AG20443 (cell line): ENCODE results near the gene CES3.
"Not testable (repeated sequence)": the region's sequence is repeated elsewhere in the genome, so short reads cannot be mapped to it uniquely, and the experiment has no call there.

Experiments used
- DNase-seq: peaks from one replicate; pipeline ENCODE4 v3.0.0; 2012; ENCODE audit warnings: low spot score, mixed read lengths

CES3 gene

GRCh38 chr16:66970775-66971720 lies 10.0 kb downstream of the CES3 start:
- DNase-seq = no peak

DNA sequence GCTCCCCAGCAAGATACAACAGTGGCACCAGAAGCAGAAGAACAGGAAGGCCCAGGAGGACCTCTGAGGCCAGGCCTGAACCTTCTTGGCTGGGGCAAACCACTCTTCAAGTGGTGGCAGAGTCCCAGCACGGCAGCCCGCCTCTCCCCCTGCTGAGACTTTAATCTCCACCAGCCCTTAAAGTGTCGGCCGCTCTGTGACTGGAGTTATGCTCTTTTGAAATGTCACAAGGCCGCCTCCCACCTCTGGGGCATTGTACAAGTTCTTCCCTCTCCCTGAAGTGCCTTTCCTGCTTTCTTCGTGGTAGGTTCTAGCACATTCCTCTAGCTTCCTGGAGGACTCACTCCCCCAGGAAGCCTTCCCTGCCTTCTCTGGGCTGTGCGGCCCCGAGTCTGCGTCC lies 11.9 kb downstream of the CES3 start:
- DNase-seq = no peak

DNA sequence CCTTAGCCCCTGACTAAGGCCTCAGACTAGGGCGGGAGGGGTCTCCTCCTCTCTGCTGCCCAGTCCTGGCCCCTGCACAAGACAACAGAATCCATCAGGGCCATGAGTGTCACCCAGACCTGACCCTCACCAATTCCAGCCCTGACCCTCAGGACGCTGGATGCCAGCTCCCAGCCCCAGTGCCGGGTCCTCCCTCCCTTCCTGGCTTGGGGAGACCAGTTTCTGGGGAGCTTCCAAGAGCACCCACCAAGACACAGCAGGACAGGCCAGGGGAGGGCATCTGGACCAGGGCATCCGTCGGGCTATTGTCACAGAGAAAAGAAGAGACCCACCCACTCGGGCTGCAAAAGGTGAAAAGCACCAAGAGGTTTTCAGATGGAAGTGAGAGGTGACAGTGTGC lies 12.7 kb downstream of the CES3 start:
- no peak for DNase-seq

- DNase-seq = not testable (repeated sequence)
Measured at GRCh38 chr16:66974156-66974931, 13.3 kb downstream of the CES3 start.

GRCh38 chr16:66974932-66975246 lies 13.8 kb downstream of the CES3 start:
- not testable (repeated sequence) for DNase-seq

GRCh38 chr16:66975302-66975893 lies 14.3 kb downstream of the CES3 start:
- DNase-seq = no peak

DNA sequence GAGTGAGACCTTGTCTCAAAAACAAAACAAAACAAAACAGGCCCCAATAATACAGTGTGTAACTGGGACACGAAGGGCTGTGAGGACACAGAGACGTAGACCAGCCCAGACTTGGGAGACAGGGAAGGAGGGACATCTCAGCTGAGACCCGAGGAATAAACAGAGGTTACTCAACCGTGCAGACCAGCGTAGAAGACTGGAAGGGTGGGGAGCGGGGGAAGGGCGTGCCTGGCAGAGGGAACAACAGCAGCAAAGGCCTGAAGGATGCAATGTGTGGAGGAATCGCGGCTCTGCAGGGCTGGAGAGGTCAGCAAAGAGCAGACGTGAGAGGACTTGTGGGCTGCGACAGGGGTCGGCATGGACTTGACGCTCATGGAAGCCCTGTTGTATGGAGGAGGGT lies 15.7 kb downstream of the CES3 start:
- DNase-seq = no peak

- peak; percentile 93 for DNase-seq
Measured at GRCh38 chr16:66977341-66978113, 16.5 kb downstream of the CES3 start.

DNA sequence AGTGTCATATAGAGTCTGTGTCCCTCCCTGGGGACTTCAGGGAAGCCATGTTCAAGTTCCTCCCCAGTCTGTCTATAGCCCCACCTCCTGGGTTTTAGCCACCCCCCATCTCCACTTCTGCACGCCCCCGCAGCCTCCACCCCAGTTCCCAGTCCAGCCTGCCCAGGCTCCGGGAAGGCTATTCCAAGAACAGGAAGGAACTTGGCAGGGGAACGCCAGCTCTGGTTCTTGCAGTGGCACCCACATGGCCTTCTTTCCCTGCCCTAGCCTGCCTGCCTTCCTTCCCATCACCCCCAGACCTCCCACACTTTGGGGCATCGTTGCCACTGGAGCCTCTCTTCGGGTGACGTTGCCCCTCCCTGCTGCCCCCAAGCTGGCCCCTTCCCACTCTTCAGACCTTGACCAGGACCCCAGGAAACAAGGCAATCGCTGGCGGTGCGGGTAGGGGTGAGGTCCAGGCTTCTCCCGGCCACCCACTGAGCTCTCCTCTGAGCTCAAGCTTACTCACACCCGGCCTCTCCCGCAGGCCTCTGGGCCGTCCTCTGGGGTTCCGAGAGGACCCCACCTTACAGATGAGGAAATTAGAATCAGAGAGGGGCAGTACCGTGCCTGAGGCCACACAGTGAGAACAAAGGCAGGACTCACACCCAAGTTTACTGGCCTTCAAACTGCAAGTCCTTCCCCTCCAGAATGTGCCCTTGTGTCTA lies 18.1 kb downstream of the CES3 start:
- DNase-seq = peak; percentile 45

GRCh38 chr16:66983033-66983432 lies 22.0 kb downstream of the CES3 start:
- DNase-seq = no peak

DNA sequence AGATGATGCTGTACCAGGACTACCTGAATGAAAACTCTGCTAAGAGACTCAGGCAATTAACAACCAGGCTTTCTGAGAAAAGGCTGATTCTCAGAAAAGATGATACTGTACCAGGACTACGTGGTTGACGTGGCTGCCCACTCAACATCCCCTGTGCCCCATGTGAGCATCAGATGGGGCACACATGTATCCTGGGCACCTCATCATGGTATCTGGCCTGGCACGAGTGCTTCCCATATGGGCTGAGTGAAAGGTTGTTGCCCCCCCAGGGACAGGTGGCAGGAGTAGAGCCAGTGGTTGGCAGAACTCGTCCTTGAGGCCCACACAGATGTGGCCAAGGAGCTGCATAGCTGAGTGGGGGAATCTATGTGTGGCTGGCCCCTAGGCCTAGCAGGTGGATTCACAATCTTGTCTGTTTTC lies 23.8 kb downstream of the CES3 start:
- DNase-seq = no peak

DNA sequence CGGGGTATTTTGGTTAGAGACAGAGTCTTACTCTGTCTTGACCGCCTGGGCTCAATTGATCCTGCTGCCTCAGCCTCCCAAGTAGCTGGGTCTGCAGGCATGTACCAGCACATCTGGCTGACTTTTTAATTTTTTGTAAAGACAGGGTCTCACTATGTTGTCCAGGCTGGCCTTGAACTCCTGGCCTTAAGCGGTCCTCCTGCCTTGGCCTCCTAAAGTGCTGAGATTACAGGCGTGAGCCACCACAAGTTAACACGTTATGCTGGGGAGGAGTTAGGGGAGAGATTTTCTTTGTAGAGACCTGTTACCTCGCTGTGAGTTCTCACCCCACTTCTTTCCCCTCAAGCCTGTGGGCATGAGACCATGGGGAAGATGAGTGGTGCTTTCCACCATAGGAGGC lies 25.5 kb downstream of the CES3 start:
- no peak for DNase-seq

DNA sequence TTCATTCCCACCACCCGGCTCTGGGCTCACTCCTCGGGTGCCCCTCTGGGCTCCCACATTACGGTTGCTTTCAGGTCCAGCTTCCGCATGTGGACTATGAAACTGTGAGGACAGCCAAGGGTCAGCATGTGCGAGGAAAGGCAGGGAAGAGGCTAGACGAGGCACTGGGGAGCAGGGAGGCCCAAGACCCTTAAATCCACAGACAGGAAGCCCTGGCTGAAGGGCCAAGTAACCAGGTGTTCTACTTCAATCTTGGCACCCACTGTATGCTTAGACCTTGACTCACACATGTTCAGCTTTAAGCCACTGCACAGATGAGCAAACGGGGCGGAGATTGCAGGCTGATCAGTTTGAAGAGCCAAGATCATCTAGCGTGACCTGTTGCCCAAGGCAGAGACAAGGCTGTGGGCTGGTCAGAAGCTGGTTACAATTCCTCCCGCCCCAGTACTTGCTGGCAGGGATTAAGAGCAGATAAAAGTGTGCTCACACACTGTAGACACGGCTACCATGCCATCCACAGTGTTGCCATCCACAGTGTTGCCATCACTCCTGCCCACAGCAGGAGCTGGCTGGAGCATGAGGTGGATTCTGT lies 27.2 kb downstream of the CES3 start, which contains the start of gene CES4A:
Gene CES4A (plus strand): TSS at position 393 of the 592 bp plus-strand sequence. CDS start 184 bp downstream, at position 577.
- DNase-seq = peak; percentile 53

GRCh38 chr16:66991545-66992077 lies 30.5 kb downstream of the CES3 start:
- DNase-seq = no peak

GRCh38 chr16:66993558-66993957 lies 32.5 kb downstream of the CES3 start:
- not testable (repeated sequence) for DNase-seq

DNA sequence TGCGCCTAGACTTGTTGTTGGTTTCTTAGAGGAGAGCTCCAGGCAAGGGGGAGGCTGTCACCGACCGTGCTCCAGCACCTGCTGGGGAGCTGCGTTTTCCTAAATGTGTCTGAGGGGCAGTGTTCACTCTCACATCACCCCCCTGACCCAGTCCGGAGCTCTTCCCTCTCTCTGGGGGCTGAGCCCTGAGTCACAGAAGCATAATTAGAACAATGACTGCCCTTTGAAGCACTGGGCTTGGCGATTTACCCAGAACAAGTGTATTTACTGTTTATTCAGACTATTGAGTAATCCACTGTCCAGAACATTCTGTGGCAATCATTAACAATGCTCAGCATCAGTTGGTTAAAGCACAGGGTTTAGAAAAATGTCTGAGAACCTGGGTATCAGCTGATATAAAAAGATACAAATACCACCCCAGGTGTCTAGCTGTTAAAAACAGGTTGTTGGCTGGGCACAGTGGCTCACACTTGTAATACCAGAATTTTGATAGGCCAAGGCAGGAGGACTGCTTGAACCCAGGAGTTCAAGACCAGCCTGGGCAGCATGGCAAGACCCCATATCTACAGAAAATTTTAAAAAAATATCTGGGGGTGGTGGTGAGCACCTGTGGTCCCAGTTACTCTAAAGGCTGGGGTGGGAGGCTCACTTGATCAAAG lies 35.4 kb downstream of the CES3 start:
- peak; percentile 73 for DNase-seq

GRCh38 chr16:66996983-66997358 lies 35.9 kb downstream of the CES3 start:
- DNase-seq = no peak

- peak; percentile 87 for DNase-seq
Measured at GRCh38 chr16:67000384-67001351, 39.6 kb downstream of the CES3 start.

- DNase-seq = peak; percentile 2
Measured at GRCh38 chr16:67001726-67002125, 40.7 kb downstream of the CES3 start.
